Measurements from ENCODE around the gene TRMT1L. TPM values are rescaled to one million over a fixed set of nuclear protein-coding genes. Genes with fewer than 3 reads are reported as not detected.

Gene TRMT1L
- 5.2 and 11.0 TPM in 2 replicates for total RNA-seq

GRCh38 chr1:185156854-185157598, at the start of gene TRMT1L, which contains the start of gene SWT1:
TSS of gene TRMT1L (minus strand) at chr1:185156953. CDS start at chr1:185156712, 241 bp downstream.
TSS of gene SWT1 (plus strand) at chr1:185157167. CDS start at chr1:185160842, 3,675 bp downstream.

Other genes with a start within 250 kb of the TRMT1L start
- gene NIBAN1, start 182.4 kb downstream of the TRMT1L start, total RNA-seq = 13.5 and 13.8 TPM in 2 replicates
- 9.2 and 15.9 TPM in 2 replicates for gene RNF2, start 111.4 kb downstream of the TRMT1L start, total RNA-seq
- 3.1 and 3.8 TPM in 2 replicates for gene SWT1, start 214 bp upstream of the TRMT1L start, total RNA-seq
- gene IVNS1ABP, start 160.3 kb upstream of the TRMT1L start, total RNA-seq = 14.4 and 17.8 TPM in 2 replicates

Data from cardiac atrium fibroblast (primary cell).